Amygdala (tissue), 56 donors: ENCODE data around the gene HTR2B.
"Not testable (repeated sequence)": the region's sequence is repeated elsewhere in the genome, so short reads cannot be mapped to it uniquely, and the experiment has no call there.

Experiments
- DNase-seq, 56 donors: peaks; one replicate each; lab custom pipeline; 2025; lab: John Stamatoyannopoulos, UW

HTR2B gene

DNA sequence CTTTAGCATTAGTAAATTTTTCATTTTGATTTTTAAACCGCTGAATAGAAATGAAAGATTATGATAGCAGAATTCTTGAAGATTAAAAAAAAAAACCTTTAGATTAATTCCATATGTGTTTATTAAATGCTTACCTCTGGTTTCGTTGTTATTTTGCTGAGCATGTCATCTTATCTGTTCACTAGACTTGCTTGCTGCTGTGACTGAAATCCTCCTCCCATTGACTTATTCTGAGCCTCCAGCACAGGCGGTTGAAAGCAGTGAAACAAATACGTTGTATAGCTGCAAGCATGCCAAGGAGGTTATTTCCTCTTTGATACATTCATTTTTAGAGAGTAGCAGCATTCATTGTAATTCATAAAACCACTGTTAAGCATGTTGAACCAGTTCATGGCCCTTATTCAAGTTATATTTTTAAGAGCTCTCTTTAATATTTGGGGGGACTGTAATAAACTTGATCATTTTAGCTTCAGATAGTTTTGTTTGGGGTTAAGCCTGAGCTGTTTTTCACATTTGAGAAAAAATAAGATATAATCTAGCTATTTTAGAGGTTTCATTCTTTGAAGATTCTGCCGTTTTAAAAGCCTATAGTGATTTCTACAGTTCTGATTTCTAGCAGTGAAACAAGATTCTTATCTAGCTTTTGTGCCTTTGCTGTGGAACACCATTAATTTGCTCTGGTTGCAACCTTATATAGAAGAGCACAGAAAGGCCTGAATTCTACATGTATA lies at the start of gene HTR2B:
Gene HTR2B, minus strand, starts transcription at position 205 of the 731 bp plus-strand sequence. CDS start 1,278 bp downstream, outside the sequence.
- DNase-seq: peak in 2 of 56 donors; percentile 3 to 17

DNA sequence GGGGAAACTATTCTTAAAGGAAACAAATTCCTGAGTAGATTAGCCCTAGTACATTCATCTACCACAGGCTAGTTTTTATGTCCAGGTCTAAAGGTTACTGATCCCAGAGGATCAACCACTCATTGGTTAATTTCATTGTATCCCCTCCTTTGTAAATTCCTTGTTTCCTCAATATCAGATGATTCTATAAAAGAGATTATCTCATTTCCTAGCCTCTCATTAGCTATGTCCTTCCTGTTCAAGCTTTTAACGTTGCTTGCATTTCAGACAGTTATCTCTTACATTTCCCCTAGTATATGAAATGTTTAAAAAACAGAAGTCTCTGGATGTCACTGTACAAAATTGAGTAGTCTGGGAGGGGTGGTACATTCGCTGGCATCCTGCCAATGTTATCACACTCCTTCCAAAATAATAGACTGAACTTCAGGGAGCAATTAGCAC lies 49.4 kb upstream of the HTR2B start:
- no peak for DNase-seq

DNA sequence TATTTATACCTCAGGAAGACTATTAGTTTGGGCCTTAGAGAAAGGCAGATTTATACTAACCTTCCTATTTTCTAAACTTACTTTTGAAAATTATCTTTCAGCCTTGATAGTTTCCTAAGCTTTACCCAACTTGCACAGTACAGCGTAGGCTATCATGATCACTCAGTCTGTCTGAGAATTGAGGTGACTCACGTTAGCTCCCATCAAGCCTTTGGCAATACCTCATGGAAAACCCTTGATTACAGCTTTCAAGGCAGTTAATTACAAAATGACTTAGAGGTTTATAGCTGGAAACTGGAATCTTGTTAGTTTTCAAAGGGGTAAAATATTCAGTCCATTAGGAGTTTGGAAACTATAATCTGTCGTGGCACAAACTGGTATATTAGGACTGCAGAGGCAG lies 47.2 kb upstream of the HTR2B start:
- no peak for DNase-seq

DNA sequence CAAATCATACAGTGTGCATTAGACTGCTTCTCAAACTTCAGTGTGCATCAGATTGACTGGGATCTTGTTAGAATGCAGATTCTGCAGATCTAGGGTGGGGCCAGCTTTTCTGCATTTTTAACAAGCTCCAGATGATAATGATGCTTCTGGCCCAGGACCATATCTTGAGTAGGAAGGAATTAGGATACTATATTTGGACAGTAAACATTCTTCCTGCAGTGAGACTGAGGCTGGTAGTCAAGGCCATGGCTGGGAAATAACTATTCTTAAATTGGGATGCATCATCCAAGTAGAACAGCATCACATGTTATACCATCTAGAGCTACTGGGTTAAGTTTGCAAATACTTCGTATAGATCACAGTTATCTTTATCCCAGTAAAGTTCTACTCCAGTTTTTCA lies 45.2 kb upstream of the HTR2B start:
- DNase-seq: no peak

DNA sequence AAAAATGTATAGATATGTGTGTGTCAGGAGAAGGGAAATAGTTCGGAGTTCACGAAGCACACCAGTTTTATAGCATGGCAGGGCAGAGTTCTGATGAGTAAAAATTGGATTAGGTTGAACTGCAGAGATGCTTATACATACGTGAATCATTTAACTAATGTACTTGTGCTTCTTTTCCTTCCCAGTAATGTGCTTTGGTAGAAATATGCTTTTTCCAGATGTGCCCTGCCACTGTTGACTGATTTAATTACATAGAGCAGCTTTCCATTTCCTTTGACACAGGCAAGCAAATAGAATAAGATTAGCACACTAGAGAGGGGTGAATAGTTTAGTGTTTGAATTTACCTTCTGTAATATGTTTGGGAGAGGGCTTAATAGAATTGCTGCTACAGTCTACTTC lies 44.6 kb upstream of the HTR2B start:
- no peak for DNase-seq

DNA sequence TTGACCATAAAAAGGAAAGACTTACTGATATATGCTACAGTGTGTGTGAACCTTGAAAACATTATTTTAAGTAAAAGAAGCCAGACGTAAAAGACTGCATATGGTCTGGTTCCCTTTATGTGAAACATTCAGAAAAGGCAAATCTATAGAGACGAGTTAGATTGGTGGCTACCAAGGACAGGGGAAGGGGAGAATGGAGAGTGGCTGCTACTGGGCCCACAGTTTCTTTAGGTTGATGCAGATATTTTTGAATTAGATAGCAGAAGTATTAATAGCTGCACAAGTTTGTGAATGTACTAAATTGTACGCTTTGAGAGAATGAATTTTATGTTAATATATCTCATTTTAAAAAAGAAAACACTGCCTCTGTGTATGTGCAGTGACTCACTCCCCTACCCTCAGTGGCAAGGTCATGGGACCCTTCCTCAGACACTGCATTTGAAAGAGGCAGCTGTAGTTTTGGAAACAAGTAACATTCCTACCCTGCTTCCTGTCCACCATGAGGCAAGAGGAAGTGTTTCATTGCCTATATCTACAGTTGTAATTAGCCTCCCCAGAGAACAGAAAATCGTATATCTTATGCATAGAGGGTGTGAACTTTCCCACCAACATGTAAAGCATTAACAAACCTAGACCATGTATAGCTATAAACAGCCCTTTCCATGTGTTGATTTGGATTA lies 43.8 kb upstream of the HTR2B start:
- no peak for DNase-seq

DNA sequence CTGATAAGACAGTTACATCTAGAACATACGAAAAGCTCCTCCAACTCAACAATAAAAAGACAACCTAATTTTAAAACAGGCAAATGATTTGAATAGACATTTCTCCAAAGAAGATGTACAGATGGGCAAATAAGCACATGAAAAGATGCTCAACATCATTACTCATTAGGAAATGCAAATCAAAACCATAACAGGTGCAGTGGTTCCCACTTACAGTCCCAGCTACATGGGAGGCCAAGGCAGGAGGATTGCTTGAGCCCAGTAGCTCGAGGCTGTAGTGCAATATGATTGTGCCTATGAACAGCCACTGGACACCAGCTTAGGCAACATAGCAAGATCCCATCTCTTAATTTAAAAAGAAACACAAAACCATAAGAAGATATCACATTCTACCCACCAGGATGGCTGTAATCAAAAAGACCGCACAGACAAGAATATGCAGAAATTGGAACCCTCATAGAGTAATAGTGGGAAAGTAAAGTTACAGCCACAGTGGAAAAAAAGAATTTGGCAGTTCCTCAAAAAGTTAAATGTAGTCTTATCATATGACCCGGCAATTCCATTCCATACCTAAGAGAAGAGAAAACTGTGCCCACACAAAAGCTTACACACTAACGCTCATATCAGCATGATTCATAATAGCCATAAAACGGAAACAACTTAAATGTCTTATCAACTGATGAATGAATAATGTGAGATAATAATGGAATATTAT lies 43.1 kb upstream of the HTR2B start:
- no peak for DNase-seq

DNA sequence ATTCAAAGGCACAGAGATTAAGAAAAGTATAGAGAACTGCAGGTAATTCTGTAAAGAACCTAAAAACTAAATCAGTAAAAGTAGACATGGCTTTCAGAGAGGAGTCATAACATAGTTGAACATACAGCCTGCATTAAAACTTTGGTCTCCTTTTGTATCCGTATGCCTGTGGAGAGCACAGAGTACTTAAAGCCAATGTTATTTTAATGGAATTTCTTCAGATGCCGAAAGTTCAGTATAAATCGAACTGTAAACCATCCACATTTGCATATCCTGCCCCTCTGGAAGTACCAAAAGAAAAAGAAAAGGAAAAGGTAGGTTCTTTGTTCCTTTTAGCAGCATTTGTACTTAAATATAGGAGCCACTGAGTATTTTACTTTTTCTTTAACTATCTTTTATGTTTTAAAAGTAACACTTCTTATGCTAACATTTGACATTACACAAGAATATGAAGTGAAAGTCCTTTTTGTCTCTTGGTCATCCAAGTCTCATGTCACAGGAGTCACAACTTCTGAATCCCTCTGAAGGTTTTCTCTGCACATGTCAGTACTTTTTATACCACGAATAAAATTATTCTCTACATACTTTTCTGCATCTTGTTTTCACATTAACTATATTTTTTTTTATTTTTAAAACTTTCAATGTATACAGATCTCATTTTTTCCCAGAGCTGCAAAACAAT lies 38.7 kb upstream of the HTR2B start:
- DNase-seq: no peak

DNA sequence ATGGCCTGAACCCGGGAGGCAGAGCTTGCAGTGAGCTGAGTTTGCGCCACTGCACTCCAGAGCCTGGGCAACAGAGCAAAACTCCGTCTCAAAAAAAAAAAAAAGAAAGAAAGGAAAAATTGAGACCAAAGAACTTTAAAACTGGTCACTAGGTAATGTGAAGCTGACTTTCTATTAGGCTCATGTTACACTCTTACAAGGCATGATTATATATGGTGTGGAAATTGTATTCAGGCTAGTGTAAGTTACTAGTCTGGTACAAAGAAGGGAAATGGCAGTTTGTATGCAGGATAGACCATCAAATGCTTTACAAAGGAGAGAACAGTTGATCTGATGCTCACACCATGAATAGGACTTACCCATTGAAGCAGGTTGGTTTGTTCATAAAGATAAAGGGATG lies 38.2 kb upstream of the HTR2B start:
- no peak for DNase-seq

DNA sequence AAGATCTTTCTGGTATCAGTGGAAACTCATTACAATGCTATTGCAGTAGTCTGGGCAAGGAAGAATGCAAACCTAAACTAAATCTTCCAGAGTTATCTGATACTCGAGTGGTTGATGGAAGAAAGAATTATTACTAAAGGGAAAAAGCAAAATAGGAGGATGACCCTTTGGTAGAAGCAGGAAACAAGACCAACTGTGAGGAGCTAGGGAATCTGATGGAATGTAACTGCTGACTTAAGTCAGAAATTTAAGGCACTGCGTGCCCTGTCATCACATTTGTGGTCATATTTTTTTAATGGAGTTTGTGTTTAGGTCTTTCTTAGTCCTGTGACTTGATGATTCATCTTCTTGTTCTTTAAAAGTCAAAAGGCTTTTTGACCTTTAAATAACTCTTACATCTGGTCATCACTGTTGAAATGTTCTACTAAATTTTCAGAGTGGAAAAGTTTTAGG lies 37.1 kb upstream of the HTR2B start:
- no peak for DNase-seq

DNA sequence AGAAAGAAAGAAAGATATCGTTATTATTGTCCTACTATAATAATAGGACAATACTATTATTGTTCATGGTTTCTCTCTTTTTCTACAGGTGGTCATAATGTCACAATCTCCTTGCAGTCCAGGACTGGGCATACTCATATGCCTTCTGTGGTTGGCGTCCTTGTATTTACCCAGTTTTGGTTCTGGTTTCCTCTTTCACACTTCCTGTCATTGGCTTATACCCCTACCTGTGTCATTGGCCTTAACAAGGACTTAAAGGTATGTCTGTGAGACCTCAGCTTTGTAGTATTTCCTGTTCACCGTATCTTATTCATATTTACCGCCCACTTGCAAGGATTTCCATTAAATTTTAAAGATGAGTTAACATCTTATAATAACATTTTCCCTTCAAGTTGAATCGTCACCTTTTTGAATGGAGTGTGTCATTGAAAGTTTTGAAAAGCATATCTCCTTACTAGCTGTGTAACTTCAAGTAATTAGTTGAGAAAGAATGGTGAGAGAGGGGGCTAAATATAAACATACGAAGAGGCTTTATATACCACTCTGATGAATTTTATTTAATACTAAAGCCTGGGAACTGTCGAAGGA lies 36.5 kb upstream of the HTR2B start:
- DNase-seq: no peak

DNA sequence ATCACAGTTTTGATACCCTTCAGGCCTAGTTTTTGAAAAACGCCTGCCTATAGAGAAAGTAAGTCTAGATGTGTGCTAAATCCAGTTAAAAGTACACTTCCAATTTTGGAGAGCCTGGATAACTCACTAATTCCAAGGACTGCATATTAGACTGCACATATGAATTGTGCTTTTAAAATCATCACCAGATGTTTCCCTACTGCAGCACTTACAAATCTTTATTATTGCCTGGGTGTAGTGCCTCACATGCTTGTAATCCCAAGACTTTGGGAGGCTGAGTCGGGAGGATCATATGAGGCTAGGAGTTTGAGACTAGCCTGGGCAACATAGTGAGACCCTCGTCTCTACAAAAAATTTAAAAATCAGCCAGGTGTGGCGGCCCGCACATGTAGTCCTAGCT lies 35.9 kb upstream of the HTR2B start:
- DNase-seq: no peak

DNA sequence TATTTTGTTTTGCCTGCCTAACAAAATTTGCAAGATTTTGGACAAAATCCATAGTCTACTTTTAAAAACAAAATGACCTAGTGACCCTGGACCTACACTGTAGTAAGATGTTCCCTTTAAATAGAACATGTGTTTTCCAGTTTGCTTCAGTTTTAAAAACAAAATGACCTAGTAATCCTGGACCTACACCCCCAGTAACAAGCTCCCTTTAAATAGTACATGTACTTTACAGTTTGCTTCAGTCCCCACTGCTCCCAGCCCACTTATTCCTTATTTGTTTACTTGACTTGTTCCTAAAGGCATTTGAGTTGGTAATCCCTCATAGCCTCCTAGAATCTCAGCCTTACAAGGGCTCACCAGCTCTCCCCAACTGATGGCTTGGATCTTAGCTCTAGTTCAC lies 34.5 kb upstream of the HTR2B start:
- DNase-seq: no peak

DNA sequence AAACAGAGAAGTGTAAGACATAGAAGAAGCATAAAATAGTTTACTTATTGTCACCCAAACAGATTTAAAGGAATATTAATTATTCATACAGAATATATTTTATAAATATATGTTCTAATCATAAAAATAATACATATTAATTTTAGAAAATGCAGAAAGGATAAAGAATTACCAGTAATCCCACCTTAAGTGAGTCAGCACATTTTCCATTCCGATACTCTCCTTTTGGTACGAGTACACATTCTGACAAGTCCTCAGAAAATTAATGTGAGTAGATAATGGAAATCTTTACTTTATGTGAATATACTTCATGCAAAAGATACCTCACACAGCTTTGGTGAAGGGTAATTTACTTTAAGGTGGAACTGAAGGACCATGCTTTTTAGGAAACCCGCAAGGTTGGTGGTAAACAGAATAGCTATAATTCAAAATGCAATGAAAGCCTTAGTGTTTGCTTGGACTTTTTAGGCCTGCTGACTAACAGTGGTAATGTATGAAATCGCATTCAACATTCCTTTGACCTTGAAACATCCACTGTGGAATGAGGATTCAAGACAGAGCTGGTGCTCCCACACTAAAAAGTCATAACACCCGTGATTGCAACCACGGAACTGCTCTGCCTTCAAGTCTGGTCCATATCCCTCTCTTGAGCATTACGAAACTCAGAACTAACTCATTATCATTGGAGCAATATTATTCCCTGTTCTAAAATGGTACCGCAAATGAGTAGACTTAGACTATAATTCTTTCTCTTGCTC lies 28.1 kb upstream of the HTR2B start:
- no peak for DNase-seq

DNA sequence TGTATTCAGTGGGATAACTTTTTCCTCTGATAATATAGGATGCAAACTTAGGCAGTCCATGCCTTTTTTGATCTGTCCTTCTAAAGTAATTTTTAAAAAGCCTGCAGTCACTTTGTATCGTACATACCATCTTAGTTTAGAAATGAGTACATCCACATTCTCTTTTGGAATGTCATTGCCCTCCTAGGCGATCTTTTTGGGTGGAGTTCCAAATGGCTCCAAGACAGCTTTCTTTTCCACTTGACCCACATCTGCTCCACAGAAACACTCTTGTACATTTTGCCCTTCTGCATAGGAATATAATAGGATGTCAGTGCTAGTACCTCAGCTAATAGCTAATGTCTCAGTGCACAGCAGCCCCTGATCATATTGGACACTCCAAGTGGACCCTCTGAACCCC lies 21.8 kb upstream of the HTR2B start:
- no peak for DNase-seq

DNA sequence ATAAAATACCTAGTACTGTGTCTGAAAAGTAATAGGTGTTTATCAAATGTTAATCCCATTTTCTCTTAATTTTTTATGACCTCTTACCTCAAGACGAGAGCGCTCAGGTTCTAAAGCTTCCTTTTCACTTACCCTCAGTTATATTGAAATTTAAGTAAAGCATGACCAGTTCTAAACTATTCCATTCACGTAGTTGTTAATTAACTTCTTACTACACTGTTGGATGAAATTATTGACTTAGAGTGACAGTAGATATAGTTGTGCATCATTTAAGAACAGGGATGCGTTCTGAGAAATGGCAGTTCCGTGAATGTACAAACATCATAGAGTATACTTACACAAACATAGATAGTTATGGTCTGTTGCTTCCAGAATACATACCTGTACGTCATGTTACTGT lies 20.1 kb upstream of the HTR2B start:
- DNase-seq: no peak

DNA sequence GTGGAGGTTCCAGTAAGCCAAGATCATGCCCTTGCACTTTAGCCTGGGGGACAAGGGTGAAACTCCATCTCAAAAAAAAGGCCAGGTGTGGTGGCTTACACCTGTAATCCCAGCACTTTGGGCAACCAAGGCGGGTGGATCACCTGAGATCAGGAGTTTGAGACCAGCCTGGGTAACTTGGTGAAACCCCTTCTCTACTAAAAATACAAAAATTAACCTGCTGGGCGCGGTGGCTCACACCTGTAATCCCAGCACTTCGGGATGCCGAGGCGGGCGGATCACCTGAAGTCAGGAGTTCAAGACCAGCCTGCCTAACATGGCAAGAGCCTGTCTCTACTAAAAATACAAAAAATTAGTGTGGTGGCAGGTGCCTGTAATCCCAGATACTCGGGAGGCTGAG lies 16.0 kb upstream of the HTR2B start:
- not testable (repeated sequence) for DNase-seq

DNA sequence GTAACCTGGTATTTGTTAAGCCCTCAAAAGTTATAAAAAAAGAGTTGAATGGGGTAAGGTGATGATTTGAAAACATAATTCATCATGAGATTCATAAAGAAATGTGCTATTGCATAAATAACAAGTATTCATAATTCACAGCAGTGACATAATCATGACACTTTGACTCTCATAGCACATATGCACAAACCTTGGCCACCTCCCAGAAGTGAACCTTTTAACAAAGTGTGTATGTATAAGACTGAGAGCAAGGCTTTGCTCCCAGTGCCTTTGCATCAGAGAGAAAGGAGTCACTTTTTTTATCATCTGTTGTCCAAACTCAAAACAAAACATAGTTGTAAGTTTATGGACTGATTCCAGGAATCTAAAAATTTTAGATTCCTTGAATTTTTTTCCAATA lies 15.0 kb upstream of the HTR2B start:
- no peak for DNase-seq

DNA sequence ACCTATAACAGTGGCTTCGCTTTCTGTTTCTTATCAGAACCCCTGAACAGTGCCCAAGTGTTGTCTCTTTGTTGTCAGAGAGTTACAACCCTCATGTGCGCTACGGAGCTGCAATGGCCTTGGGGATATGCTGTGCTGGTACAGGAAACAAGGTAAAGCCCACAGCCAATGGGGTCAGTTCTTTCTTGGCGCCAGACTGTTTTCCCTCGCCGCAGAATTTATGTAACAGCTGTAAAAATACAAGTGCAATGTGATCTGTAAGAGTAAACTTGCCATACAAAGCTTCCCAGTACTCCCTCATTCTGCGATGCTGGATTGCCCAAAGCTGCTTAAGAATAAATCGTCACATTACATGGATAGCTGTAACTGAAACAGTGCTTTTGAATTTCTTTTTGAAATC lies 13.9 kb upstream of the HTR2B start:
- no peak for DNase-seq
